ENCODE measurements around the gene DEK. TPM values are rescaled to one million over a fixed set of nuclear protein-coding genes. Genes with fewer than 3 reads are reported as not detected.
"Not testable (repeated sequence)": the region's sequence is repeated elsewhere in the genome, so short reads cannot be mapped to it uniquely, and the experiment has no call there.

Gene DEK, protein sequence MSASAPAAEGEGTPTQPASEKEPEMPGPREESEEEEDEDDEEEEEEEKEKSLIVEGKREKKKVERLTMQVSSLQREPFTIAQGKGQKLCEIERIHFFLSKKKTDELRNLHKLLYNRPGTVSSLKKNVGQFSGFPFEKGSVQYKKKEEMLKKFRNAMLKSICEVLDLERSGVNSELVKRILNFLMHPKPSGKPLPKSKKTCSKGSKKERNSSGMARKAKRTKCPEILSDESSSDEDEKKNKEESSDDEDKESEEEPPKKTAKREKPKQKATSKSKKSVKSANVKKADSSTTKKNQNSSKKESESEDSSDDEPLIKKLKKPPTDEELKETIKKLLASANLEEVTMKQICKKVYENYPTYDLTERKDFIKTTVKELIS
- 107 TPM for polyA plus RNA-seq (ENCODE audit: insufficient read length)

DNA sequence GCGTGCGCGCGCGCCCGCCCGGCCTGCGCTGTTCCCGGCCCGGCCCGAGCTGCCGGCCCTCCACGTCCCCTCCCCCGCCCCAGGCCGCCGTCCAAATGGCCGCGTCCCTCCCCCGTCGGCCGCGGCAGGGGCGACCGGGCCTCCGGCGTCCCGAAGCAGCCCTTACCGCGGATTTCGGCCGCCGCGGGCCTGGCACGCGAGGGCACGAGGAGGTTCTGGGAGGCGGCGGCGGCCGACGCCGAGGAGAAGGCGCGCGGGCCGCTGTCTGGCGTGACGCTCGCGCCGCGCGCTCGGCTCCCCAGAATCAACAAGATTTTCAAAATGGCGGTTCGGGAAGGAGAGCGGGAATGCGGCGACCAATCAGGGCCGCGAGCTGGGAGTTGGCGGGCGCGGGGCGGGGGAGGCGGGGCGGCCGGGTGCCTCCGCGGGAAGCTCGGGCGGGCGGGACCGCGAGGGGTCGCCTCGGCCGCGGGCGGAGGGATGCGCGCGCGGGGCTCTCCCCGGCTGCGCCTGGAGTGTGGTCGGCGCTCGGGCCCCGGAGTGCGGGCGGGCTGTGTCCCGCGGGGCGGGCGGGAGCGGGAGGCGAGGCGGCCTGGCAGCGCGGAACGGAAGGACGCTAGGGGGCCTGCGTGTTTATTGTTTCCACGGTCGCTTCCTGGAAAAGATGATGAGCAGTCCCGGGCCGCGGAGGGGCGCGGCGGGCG is at the start of gene DEK:
Gene DEK (minus strand): TSS at position 312 of the 704 bp plus-strand sequence. CDS start 543 bp downstream, outside the sequence.
- peak; percentile 90 for DNase-seq

DNA sequence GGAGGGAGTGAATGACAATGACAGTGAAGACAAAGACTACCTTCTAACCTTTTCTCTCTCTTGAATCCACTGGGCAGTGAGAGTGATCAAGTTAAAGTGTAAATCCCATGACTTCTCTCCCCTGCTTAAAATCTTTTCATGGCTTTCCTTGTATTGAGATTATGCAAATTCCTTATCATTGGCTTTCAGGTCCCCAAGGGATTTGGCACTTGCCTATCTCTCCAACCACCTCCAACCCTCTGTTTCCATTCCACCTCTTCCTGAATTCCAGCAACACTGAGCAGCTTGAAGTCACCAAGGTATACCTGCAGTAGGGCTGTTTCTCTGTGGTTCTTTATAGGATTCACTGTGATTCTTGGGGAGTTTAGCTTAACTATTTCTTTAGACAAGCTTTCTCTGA is 48.0 kb upstream of the DEK start:
- no peak for DNase-seq

DNA sequence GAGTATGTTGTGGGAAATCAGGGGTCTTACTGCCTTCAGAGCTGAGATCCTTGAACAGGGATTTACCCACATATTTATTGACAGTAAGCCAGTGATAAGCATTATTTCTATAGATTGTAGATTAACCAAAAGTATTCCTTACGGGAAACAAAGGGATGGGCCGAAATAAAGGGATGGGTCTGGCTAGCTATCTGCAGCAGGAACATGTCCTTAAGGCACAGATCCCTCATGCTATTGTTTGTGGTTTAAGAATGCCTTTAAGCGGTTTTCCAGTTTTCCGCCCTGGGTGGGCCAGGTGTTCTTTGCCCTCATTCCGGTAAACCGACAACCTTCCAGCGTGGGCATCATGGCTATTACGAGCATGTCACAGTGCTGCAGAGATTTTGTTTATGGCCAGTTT is 45.7 kb upstream of the DEK start:
- not testable (repeated sequence) for DNase-seq

DNA sequence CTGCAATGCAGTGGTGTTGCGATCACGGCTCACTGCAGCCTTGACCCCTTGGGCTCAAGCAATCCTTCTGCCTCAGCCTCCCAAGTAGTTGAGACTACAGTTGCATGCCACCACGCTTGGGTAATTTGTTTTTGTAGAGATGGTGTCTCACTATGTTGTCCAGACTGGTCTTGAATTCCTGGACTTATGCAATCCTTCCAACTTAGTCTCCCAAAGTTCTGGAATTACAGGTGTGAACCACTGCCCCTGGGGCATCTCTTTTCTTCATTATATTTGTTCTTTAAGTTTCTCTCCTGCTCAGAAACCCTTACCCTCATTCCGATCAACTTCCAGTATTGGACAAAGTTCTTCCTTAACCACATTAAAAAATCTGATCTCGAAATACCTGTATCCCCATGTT is 44.7 kb upstream of the DEK start:
- DNase-seq, result no peak

DNA sequence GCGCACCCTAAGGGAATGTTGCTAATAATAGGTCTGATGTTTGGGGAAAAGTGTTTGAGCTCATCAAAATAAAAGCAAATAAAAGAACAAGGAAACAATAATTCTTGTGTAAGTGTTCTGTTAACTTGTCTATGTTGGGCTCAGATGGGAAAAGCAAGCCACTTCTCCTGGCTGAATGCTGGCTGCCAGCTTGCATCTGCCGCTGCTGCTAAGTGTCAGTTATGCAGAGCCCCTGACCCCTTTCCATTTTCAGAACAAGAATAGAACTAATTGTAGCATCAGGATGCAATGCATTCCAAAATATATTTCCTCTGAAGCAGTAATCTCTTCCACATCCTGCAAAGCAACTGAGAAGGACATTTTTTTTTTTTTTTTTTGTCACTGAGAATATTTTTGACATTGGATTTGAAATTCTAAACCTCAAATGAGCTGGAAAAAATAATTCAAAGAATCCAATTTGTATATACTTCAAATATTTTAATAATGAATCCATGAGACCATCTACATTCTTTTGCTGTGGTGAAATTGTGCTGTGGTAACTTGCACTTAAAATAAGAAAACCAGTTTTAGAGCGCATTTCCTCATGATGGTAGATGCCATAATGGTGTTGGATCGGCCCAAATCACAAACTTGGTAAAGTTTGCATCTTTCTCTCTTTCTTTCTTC is 43.9 kb upstream of the DEK start:
- no peak for DNase-seq

DNA sequence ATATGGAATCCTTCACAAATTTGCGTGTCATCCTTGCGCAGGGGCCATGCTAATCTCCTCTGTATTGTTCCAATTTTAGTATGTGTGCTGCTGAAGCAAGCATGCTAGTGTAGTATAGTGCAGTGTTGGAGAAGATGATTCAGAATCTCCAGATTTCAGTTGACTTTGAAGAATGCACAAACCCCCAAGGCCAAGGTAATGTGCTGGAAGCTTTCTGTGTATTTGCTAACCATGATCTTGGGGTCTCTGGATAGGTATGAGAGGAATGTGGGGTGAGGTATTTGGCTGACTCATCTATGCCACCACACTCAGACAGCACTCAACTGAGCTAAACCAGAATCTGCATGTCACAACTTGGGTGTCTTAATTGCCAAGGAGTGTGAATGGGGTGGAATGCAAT is 42.6 kb upstream of the DEK start:
- no peak for DNase-seq

DNA sequence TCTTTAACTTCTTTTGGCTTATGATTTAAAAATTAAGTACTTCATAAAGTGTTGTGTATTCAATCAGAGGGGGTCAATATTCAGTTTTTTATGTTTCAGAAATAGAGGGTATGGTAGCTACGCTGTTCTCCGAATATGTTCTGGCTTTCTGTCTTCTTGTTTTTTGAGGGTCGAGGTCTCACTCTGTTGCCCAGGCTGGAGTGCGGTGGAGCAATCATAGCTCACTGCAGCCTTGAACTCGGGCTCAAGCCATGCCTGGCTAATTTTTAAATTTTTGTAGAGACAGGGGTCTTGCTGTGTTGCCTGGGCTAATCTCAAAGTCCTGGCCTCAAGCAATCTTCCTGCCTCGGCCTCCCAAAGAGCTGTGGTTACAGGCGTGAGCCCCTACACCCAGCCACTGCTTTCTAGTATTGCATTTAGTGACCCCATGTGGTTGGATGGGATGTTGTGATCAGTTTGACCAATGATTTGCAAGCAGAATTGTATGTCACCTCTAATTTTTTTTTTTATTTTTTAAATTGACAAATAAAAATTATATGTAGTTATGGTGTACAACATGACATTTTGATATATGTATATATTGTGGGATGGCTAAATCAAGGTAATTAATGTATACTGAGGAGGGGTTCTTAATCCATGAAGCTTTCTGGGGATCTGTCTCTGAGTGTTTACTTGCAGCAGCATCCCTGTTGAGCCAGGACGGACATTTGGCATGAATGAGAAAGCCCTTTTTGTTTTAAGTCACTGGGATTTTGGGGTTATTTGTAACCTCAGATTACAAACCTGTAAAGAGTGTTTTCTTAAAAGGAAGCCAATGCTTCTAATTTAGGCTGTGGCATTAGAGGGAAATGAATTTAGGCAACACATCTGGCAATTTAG is 38.5 kb upstream of the DEK start:
- DNase-seq, result no peak

DNA sequence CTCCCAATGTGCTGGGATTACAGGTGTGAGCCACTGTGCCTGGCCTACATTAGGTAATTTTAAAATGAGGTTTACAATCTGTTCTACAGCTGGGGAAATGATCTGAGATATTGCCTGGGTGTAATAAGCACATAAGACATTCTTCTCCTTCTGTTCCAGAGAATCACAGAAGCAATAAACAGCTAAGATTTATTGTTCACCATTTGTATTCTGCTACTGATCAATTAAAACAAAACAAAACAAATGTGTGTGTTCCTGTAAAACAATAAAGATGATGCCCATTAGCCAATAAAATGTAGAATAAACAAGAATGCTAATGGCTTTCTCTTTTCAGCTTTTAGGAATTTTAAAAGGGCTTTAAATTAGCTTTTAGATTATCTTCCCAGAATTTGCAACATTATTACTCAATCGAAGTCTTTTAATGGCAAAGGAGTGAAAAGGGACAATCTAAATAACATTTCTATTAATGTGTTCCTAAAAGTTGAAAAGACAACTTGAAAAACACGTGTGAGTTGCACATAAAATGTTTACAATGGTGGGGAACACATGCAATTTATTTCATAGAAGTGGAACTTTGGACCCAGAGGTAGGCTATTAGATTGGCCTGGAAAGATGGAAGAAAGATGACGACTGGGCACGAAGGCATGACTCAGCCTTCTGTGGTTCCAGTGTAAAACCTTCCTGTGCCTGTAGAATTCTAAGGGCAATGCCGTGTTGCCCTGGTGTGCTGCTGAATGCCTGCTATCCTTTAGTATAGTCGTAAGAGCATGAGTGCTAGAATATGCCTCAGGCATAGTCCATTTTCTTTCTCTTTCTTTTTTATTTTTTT is 29.0 kb upstream of the DEK start:
- DNase-seq, result no peak

DNA sequence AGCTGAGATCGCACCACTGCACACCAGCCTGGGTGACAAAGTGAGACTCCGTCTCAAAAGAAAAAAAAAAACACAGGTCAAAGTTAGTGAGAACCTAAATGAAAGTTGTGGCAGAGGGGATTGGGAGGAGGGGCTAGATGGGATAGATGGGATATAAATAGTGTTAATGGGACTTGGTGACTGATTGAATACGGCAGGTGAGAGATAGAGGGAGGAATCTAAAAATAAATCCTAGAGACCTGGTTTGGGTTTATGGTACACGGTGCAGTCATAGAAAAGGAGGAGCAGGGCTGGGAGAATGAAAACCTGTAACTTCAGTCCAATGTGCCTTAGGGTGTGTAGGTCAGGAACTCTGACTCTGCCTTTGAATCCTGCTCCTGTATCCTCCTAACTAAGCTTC is 25.0 kb upstream of the DEK start:
- no peak for DNase-seq

DNA sequence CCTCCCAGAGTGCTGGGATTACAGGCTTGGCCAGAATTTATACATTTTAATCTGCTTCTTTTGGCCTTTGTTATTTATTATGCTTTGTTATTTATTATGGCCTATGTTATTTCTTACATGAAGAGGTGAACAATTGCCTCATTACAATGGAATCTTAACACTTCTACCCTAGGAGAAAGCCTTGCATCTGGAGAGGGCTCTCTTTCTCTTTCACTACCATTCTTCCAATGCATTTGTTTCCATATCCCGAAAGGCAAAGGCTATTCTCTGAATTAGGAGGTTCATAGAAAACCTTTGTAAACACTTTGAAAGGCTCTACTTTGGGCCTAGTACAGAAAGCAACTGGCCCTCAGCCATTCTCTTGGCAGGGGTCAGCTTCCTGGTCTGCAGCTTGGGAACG is 19.9 kb upstream of the DEK start:
- DNase-seq, result no peak

DNA sequence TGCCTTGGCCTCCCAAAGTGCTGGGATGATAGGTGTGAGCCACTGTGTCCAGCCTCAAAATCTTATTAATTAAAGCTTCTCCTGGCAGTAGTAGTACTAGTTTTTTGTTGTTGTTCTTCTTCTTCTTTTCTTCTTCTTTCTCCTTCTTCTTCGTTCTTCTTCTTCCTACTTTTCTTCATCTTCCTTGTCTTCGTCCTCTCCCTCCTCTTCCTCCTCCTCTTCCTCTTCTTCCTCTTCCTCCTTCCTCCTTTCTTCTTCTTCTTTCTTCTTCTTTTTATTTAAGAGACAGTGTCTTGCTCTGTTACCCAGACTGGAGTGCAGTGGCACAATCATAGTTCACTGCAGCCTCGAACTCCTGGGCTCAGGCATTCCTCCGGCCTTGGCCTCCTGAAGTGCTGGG is 17.2 kb upstream of the DEK start:
- DNase-seq, result no peak

DNA sequence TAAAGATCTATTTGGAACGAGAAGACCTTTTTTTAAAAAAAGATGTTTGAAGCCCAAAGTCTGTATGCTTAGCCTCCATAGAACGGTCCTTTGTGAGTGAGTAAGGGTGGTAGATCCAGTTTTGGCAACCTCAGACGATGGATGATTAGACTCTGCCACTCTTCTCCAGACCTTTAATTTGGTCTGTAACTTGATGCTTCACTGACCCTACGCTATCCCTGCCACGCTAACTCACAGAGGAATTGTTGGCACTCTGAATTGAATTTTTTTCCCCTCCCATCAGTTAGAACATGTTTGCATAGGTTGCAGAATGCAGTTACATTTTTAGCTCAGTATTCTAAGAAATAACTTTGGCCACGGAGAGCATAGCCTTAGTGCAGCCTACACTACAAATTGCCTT is 15.8 kb upstream of the DEK start:
- DNase-seq, result no peak

DNA sequence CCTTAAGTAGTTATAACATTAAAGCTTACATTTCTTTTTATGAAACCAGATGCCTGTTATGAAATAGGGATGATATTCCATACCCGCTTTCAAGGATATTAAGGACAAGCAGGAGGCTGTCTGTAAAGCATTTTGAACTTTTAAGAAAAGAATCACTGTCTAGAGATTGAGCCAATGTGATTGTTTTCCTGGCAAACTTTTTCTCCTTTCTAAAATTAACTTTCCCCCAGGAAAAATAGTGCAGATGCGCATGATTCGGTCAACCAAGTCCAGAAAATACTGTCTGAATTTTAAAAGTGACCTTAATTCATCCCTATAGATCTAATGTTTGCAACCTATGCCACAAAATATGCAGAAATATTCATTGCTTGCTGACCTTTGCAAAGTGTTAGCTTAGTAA is 15.1 kb upstream of the DEK start:
- no peak for DNase-seq

DNA sequence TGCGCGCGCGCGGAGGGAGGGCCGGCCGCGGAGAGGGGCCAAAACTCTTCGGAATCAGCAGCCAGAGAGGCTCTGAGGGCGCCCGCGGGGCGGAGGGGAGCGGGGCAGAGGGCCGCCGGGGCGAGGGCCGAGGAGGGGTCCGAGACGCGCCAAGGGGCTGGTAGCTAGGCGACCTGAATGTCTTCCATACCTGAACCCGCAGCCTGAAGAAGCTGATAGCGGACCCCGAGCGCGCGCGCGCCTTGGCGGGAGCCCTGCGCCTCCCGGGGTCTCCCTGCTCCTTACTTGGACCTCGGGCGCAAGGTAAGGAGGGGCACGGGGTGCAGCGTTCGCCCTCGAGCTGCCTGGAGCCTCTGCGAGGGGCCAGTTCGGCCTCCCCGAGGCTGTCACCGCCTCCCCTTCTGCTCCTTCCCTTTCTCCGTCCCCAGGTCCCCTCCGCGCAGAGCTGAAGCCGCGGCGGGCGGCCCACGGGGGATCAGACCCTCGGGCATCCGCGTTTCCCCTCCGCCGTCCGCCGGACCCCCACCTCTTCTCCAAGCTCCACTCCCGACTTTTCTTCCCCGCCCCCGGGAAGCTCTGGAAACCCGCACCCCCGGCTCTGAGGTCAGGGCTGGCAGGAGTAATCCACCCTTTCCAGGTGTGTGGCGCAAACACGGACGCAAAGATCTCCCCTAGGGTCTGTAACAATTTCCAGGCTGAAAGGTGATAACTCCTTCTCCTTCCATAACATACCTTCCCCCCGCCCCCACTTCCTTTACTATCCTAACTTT is 13.1 kb upstream of the DEK start:
- DNase-seq, result no peak

DNA sequence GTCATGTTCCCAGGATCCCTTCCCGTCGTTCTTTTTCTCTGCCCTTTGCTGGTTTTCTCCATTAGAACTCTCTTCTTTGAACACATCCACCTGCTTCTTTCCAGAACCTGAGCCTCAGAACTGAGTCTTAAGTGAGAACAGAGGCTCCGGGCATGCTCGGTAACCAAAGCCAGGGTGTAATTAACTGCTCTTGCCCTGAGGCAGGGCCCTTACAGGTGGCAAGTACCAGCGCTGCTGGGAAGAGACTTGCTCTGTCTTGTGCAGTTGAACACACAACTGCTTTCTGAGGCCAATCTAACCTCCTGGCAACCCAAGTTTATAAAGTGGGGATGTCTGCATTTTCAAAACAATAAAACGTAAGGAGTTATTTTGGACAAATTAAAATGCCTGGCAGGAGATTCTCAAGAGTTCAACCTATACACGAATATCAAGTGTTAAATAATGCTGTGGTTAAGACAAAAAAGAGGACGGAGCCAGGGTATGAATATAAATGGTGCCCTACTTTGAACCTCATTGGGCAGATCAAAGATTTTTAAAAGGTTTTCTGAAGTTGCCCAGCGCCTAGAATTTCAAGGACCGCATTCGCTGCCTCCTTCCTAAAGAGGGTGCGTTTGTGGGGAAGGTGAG is 12.4 kb upstream of the DEK start:
- DNase-seq, result no peak

DNA sequence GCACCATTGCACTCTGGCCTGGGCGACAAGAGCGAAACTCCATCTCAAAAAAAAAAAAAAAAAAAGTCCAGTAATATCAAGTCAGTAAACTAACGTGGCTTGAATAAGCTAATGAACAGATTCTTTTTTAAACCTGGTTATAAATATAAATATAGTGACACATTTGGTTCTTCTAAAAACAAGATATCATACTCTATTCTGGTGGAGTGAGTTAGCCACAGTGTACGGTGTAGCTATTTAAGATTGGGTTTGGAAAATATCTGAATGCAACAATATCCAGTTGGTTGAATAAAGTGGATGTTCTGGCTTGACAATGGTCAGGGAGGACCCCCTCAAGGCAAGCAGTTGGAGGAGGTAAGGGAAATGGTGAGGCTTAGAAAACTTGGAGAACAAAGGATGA is 5.9 kb upstream of the DEK start:
- no peak for DNase-seq

DNA sequence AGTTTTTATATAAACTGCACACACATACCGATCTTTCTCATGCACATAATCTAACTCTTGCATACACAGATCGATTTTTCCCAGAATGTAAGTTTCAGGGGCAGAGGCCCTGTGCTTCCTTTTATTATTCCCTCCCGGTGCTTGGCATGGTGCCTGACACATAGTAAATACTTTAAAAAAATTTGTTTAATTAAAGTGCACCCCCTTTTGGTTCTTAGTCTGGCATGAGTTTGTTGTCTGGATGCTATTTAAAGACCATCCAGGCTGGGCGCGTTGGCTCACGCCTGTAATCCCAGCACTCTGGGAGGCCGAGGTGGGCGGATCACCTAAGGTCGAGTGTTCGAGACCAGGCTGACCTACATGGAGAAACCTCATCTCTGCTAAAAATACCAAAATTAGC is 5.4 kb upstream of the DEK start:
- no peak for DNase-seq

DNA sequence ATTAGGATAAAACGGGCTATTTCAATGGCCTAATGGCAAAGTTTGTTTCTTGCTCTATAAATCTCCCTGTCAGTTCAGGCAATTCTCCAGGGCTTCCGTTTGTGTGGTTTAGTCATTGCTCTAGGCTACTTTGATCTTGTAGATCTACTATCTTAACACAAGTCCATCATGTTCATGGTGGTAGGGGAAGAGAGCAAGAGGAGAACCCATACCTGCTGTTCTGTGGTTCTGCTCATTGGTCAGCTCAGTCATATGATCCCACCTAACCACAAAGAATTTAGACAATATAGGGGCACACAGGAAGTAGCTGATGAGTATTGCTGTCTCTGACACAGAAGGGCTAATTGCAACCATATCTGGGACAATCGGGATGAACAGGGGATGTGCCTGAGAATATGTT is 4.9 kb upstream of the DEK start:
- DNase-seq, result no peak

DNA sequence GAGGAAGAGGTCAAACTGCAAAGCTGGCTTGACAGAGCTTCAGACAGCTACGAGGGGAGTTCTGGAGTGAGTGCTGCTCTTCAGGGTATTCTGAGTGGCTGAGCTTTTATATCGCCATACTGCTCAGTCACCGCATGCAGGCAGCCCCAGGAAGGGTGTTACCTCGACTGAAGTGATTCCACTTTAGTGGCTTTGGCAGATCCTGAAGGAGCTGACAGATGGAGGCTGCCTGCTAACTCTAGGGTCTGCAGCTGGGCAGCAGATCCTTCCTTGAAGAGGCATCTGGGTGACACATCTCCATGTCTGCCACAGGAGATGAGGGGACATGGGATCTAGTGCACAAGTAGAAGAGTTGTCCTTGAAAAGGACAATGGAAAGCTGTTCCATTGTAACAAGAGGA is 3.7 kb upstream of the DEK start:
- no peak for DNase-seq

DNA sequence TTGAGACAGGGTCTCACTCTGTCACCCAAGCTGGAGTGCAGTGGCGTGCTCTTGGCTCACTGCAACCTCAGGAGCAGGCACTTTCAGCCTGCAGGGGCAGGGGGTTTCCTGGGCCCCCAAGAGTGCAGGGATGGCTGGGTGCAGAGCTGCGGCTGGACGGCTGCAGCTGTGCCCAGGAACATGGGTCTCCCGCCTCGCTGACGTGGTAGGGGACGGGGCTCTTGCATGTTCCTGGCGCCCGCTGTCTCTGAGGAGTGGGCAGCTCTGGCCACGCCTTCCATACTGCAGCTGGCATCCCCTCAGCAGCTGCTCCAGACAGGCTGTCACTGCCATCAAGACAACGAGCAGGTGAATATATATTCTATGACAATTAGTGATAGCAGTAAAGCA is 2.2 kb upstream of the DEK start:
- DNase-seq, result no peak

Data from hindlimb muscle (tissue), 1 donor.